GM21381 (cell line): ENCODE measurements around the gene PACSIN1.

Experiments used
- ATAC-seq: cut with Tn5 transposase; IDR thresholded peaks from one replicate; pipeline ENCODE4 v1.9.1; 2021; ENCODE audit warnings: mild to moderate bottlenecking, moderate library complexity; ENCODE audit not compliant: unreplicated experiment

PACSIN1 gene

DNA sequence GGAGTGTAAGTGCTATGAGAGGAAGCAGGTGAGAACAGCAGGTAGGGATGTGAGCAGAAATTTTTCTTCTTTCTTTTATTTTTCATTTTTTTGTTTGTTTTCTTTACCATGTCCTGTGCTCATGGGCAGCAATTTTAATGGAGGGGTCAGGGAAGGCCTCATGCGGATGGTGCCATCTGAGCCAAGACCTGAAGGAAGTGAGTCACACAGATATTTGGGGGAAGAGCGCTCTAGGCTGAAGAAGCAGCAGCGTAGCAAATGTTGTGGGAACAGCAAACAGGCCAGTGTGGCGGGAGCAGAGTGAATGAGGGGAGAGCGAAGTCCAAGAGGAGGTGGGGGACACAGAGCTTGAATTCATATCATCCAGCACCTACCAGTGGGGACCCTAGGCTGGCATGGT is 77.5 kb downstream of the PACSIN1 start:
- no peak for ATAC-seq

DNA sequence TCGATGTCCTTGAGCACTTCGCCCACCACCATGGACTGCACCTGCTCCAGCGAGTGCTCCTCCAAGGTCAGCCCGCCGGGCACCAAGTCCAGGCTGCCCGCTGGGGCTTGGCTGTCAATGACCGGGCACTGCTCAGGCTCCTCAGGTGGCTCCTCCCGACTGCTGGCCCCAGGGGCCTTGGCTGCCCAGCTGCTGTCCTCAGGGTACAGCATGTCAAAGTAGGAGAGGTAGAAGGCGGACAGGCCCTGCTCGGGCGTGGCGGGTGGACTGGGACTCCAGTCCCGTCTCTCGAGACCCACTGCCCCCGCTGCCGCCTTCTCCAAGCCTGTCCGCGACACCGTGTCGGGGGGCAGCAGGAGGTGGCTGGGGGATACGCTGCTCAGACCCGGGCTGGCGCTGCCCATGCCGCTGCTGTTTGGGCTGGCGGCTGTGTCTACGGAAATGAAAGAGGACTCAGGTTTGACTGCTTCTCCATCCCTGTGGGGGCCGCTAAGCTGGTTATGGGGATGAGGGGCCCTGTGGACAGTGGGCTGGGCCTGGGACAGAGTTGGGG is 78.3 kb downstream of the PACSIN1 start:
- ATAC-seq: no peak

DNA sequence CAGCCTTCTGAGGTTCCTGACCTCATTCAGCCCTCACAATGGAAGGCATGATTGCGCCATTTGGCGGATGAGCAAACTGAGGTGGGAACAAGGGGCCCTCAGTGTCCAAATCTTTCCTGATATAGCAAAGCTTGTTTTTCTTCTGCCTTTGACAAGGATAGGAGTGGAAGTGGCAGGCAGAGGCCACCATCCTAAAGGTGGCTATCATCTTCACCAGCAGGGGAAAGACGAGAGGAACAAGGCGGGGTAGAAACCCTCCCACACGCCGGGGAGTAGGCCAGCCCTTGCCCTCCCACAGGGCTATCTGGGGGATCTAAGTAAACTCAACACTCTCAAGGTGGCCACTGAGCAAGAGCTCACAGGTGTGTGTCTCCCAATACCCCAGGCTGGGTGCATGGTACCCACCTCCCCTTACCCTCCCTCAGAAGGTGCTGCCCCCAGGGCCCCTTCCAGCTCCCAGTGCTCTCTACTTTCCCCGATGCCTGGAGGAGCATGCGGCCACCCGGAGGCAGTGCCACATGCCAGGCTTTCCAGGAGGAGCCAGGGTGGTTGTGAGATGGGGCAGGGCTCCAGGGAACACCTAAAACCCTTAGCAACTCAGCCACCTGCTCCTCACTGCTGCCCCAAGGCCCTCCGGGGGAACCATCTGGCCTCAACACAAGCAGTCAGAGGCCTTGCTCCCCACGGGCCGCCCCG is 79.0 kb downstream of the PACSIN1 start:
- ATAC-seq: no peak

DNA sequence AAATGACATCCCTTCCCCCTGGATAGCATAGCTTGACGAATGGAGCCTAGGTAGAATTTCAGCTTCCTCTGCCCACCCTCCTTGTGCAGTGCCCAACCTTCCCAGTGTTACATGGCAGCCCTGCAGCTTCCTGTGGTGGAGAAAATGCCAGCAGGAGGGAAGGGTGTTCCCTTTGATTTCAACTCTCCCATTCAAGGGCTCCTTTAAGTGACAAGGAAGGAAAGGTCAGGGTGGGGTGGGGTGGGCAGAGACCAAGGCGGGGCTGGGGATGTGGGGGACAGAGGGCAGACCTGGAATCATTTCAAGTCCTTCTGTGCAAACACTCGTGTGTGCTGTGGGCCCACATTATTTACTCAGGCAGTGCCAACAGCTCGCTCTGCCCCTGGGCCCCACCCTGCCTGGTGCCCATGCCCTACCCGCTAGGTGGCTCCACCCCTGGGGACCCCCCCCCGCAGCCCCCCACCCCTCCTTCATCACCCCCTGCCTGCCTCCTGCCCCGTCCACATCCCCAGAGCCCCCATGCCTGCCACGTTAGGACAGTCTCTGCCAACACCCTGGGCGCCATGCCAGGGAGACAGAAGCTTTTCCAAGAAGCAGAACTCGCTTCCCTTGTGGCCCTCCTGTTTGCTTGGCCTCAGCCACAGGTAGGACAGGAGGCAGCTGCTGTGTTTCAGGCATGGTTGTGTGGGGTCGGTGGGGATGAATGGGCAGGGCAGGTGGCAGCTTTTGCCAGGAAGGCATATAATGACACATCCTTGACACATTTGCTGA is 80.9 kb downstream of the PACSIN1 start:
- ATAC-seq: no peak

DNA sequence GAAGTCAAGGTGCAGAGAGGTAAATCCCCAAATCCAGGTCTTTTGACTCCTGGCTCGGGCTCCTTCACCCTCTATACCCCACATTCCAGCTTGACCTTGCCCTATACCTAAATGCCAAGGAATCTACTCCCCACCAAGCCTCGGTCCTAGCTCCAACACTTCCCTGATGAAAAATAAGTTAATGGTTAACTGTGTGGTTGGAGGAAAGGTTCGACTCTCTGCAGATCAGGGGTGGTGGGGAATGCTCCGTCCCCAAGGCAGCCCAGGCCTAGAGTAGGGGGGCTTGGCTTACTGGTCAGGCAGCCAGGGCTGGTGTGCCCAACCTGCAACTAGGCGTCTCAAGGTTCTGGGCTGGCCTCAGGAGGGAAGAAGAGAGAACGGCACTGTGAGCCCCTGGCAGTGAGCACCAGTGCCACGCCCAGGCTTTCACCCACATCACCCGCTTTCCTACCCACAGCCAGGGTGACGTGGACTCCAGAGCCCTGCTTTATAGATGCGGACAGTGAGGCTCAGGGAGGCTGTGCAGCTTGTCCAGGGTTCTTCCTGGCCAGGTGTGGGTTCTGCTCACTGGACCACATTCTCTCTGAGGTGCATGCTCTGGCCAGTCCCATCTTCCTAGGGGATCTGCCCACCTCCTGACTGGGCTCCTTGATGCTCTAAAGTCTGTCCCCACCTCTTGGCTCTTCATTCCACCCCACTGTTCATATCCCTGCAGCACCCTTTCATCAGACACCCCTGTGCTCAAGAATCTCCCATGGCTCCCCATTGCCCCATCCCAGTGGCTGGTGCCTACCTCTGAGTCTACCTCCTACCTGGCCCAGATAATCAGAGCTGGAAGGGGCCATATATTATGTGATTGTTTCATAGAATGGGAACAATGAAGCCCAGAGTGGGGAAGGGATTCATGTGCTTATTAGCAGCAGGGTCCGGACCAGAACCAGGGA is 82.1 kb downstream of the PACSIN1 start:
- no peak for ATAC-seq

DNA sequence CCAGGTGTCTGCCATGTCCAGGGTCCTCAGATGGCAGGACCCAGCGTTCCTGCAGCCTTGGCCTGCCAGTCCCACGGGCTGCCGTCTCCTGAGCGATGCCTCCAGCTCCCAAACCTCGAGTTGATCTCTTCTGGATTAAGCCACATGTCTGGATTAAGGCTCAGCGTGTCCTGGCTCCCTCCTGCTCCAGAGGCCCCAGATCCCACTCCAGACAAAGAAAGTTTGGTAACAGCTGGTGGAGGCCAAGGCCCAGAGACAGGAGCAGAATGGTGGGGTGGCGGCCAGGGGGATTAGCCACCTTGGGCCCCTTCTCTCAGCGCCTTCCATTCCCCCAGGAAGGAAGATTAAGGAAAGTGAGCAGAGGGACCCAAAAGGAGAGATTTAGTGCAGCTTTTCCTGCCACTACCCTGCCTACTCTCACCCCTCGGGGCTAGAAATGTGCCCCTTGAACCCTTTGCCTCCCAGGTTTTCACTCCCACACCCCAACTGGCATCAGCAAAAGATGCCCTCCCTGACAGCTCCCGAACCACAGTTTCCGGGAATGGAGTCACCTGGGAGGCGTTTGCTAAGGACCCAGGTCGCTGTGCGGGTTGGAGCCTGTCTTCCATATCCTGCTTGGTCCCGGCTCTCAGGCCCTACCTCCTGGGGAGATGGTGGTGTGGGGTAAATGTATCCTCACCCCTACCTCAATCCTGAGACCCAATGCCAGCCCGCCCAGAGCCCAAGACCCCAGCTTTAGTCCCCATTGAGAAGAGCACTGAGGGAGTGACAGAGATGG is 83.3 kb downstream of the PACSIN1 start:
- ATAC-seq: no peak

DNA sequence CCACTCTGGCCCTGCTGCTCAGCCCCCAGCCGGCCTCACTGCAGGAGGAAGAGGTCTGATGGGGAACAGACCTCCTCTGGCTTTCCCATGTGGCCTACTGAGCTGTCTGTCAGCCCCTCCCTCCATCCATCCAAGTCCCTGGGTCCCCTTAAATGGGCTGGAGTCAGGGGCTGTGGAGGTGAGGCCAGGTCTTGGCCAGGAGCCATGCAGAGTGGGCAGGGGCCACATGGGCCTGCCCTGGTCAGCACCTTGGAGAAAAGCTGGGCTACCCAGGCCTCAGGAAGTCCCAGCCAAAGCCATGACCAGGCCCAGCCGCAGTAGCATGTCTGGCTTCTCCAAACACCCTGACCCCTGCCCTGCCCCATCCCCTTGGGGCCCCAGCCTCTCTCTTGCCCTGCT is 83.9 kb downstream of the PACSIN1 start:
- no peak for ATAC-seq

DNA sequence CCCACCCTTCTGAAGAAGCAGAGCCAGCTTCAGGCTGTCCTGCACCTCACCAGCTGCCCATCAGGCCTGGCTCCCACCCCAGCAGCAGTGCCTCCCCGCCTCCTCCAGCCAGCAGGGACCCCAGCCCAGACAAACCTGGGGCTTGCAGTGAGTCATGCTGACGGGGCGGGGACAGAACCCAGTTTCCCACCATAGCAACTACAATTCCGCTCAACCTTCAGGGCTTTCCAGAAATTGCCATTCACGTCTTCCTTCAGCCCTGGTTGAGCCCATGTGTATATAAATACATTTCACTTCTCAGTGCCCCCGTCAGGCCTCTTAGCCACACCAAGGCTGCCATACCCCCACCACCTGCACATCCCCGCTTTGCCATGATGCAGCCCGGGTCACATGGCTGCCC is 85.8 kb downstream of the PACSIN1 start:
- ATAC-seq: no peak

DNA sequence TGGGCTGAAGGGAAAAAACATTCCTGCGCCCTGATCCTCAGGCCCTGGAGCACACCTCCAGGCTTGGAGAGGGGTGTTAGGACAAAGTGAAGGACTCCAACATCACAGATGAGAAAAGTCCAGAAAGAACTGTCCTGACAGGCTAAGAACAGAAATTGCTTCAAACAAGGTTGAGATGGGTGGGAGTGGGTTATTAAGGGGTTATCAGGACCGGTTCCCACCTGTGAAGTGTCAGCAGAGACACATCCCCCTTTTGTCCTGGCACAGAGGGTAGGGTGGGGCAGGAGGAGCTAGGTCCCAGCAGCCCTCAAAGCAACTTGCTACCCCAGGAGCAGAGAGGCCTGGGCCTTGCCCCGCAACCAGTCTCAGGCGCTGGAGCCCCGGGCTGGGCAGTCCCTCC is 86.7 kb downstream of the PACSIN1 start:
- ATAC-seq: no peak

DNA sequence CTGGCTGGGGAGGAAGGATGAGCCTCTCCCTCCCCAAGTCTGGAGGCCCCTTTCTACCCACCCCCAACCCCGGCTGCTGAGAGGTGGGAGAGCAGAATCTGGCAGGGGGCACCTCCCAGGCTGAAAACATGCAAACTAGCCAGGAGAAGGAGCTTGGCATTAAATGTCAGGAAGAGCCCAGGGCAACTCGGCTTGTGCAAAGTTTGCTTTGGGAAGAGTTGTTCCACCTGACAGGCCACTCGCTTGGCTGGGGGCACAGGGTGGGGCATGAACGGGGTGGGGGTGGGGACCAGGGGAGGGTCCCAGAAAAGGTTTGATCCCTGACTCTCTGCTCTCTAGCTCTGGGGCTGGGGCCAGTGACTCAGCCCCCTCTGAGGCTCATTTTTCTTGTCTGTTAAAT is 87.3 kb downstream of the PACSIN1 start:
- ATAC-seq: no peak

DNA sequence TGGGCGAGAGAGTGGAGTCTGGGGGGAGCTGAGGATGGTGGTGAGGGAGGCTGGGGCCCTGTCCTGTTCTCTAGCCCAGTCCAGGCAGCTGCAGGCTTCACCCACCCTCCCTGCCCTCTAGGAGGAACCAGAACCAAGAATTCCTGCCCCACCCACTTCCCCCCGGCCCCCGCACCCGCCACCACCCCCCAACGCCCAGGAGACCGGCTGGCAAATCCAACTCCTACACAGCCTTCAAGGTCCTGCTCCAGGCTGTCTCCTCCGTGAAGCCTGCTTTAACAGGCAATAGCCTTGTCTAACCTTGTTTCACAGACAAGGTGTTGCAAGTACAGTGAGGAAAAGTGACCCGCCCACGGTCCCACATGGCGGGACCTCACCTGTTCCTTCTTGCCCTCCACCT is 87.9 kb downstream of the PACSIN1 start:
- no peak for ATAC-seq

DNA sequence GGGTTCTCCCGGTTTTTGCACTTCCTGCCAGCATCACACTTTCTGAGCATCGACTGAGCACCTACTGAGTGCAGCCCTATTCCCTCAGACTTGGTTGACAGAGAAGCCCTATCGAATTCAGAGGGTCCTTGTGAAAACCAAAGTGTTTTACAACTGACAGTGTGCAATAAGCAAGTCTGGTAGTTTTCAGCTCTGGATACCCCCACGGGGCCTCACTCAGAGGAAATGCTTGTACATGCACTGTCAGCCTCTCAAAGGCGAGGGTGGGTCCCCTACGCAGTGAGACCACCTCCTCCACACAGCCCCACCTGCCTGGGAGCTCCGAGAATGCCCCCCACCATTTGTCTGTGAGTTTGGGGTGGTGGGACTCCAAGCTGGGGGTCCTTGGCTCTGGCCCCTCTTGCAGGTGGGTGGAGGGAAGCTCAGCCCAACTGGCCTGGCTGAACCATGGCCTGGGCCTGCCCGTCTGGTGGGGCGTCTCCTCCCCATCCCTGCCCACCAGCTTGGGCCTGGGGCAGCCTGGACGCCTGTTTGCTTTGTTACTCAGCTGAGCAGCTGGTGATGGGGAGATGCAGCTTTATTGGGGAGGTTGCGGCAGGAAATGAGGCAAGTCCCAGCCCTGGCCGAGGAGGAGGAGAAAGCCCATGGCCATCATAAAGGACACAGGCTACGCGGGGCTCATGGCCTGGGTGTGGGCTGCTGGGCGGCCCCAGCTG is 88.6 kb downstream of the PACSIN1 start:
- ATAC-seq: no peak

DNA sequence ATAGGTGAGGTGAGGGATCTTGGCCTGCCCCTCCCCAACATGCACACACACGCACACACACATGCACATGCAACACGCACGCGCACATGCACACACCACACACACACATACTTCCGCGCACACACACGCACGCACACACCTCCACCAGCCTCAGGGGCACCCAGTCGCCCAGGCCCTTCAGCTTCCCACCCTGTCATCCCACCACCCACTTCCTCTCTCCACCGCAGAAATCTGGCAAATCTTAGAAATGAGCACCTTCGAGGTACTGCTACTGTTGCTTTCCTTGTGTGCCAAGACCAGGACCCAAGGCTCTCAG is 89.1 kb downstream of the PACSIN1 start:
- ATAC-seq: no peak

DNA sequence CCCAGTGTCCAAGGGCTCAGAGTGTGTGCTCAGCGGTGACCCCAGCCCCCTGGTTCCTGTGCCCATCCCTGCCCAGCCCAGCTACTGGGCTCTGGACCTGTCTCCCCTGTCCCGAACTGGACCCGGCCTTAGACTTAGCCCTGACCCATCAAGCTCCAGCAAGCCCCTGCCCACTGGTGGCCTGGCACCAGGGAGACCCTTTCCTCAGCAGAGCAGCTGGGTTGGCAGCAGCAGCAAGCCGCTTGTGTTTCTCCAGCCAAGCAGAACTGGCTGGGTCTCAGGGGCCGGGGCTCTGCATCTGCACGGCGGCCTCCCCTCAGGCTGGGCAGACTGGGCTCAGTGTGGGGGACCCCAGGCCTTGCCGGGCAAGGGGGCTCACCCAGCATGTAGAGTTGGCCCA is 89.5 kb downstream of the PACSIN1 start:
- no peak for ATAC-seq

DNA sequence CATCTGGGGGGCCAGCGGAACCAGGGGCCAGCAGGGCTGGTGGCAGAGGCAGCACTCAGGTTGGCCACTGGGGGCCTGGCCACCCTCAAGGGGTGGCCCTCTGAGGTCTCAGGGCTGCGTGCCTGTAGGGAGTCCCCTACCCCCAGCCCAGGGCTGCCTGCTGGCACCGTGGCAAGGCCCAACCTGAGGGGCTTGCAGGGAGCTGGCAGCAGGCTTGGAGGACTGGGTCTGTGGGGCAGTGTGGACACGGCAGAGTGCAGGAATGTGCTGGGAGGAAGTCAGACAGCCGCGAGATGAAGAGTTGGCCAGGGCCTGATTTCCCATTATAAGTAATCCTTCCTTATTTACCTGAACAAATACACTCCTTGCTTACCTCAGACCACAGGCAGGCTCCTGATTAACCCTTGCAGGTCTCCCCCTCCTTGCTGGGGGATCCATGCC is 90.2 kb downstream of the PACSIN1 start, which contains the start of gene SPDEF:
TSS of gene SPDEF (minus strand) at position 299 of the 441 bp plus-strand sequence. CDS start 11,874 bp downstream, outside the sequence.
- ATAC-seq: no peak

DNA sequence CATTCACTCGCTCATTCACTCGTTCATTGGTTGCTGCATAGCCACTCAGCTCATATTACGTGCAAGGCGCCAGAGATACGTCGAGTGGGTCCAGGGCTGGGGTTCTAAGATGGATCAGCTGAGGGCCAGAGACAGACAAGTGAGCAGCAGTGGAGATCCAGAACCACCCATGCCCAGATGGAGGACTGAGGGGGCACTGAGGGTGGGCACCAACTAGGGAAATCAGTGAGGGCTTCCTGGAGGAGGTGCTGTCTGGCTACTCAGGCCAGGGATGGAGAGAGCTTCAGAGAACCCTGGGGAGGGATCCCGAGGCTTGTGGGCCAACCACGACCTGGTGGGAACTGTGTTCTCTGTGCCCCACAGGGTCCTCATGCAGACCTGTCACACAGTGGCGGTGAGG is 90.6 kb downstream of the PACSIN1 start:
- no peak for ATAC-seq

DNA sequence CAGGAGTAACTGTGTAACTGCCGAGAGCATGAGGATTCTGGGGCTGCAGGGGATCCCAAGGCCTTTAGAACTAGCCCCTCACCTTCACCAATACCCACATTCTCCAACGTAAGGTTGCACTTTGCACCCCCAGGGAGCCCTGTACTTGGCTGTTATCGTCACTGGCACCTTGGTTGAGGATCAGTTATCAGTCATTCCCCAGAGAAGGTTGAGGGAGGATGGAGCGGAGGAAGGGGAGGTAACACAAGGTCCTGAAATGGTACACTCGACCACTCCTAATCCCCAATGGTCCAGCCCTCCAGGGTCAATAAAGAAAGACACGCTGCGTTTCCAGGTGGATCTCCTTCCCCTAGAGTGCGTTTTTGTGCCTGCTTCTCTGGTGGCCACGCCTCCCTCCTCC is 91.4 kb downstream of the PACSIN1 start:
- no peak for ATAC-seq

DNA sequence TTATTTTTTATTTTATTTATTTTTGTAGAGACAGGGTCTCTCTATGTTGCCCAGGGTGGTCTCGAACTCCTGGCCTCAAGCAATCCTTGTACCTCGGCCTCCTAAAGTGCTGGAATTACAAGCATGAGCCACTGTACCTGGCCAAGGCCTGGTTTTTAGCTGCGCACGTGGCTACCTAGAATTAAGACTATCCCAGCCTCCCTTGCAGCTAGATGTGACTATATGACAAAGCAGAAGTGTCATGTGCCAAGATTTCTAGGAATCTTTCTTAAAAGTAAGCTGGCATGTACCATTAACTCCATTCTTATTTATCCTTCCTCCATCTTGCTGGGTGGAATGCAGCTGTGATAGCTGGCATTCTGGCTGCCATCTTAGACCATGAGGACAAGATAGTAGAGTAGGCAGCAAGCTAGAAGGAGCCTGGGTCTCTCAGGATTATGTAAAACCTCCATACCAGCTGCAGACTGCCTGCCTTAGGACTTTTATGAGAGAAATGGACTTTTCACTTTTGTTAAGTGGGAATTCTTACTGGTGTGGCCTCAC is 92.4 kb downstream of the PACSIN1 start:
- no peak for ATAC-seq

DNA sequence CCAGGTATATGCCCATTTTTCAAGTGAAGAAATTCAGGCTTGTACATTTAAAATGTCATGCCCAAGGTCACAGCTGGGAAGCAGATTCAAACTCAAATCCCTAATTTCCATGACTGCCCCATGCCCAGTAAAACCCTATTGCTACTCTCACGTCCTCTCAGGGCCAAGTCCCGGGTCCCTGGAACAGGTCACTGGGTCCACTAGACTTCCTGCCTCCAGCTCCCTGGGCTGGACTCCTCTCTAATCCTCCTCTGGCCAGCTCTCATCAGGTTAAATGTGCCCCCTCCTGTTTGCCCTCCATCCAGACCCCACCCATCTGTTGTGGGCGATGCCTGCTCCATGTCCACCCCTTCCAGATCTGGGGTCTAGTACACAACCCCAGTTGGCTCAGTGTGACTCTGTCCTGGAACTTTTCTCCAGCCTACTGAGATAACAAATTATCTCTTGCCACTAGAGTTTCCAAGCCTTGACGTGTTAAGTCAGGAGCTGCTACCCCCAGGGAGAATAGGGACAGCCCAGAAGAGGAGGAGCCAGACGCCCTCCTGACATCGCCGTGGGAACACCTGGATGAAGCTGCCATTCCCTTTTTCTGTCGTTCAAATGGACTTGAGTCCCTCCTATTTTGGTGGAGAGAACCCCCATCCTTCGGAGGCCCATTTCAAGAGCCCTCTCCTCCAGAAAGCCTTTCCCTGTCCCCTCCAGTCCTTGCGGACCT is 93.9 kb downstream of the PACSIN1 start:
- ATAC-seq: no peak
